HEK293 (cell line): Measurements from ENCODE around the gene BIN1.
"Not testable (repeated sequence)": the region's sequence is repeated elsewhere in the genome, so short reads cannot be mapped to it uniquely, and the experiment has no call there.

Experiments
- CTCF ChIA-PET: fragments of 350-600 bp; formaldehyde crosslinking; extraction: SDS; loops from one replicate; lab custom pipeline; 2021; ENCODE audit warnings: antibody characterized with exemption; lab: Yijun Ruan, JAX
- POLR2A ChIA-PET: fragments of 300-600 bp; formaldehyde crosslinking; extraction: SDS; loops from one replicate; lab custom pipeline; 2020; ENCODE audit warnings: antibody characterized with exemption, inconsistent platforms; lab: Yijun Ruan, JAX
- H3K27ac ChIP-seq: fragments of 200-500 bp; sonication (Bioruptor generic); 2 replicates; pipeline ENCODE4 v1.5.1; 2014; ENCODE audit warnings: low read depth, low read length, control low read depth, inconsistent platforms; ENCODE audit errors: extremely low read depth
- H3K36me3 ChIP-seq, 2 experiments: fragments of 200-500 bp in 1 of 2; sonication (Bioruptor generic) in 1 of 2; 1 replicate in 1 of 2; 2 replicates in 1 of 2; pipeline ENCODE4 v1.5.1; 2014 to 2017; ENCODE audit warnings: inconsistent platforms in 2 of 2, low read length in 2 of 2; ENCODE audit not compliant: control insufficient read depth in 2 of 2, insufficient read depth in 1 of 2
- H3K4me1 ChIP-seq: fragments of 200-500 bp; sonication (Bioruptor generic); 2 replicates; pipeline ENCODE4 v1.5.1; 2014; ENCODE audit warnings: mild to moderate bottlenecking, low read length, inconsistent platforms; ENCODE audit not compliant: control insufficient read depth, insufficient read depth
- H3K4me3 ChIP-seq: 2 replicates; pipeline ENCODE4 v1.5.1; 2011; ENCODE audit warnings: low read depth, mild to moderate bottlenecking, control low read depth, low read length, moderate library complexity
- H3K9me3 ChIP-seq: fragments of 200-500 bp; sonication (Bioruptor generic); 2 replicates; pipeline ENCODE4 v1.5.1; 2014; ENCODE audit warnings: low read depth, low read length, inconsistent platforms; ENCODE audit not compliant: control insufficient read depth, insufficient read depth
- MZF1 ChIP-seq: fragments of 450-650 bp; formaldehyde crosslinking; IDR thresholded peaks from 2 replicates; pipeline ENCODE4 v1.5.1; 2017; ENCODE audit warnings: missing biosample characterization, missing genetic modification characterization, borderline replicate concordance
- SETDB1 ChIP-seq: IDR thresholded peaks from one replicate; pipeline ENCODE4 v1.6.1; 2017; ENCODE audit warnings: mild to moderate bottlenecking, low read length, moderate library complexity, mixed read lengths; ENCODE audit not compliant: insufficient read length
- SP3 ChIP-seq: fragments of 450-650 bp; formaldehyde crosslinking; IDR thresholded peaks from 2 replicates; pipeline ENCODE4 v1.5.1; 2016; ENCODE audit warnings: missing biosample characterization, missing genetic modification characterization
- ZBTB17 ChIP-seq: fragments of 450-650 bp; formaldehyde crosslinking; IDR thresholded peaks from 2 replicates; pipeline ENCODE4 v1.5.1; 2016; ENCODE audit warnings: missing biosample characterization, missing genetic modification characterization
- ZBTB20 ChIP-seq: fragments of 450-650 bp; formaldehyde crosslinking; IDR thresholded peaks from 2 replicates; pipeline ENCODE4 v1.5.1; 2016; ENCODE audit warnings: missing biosample characterization, missing genetic modification characterization
- ZBTB48 ChIP-seq: fragments of 450-650 bp; formaldehyde crosslinking; IDR thresholded peaks from 2 replicates; pipeline ENCODE4 v1.5.1; 2016; ENCODE audit warnings: missing biosample characterization, missing genetic modification characterization
- ZFHX2 ChIP-seq: fragments of 450-650 bp; formaldehyde crosslinking; conservative IDR thresholded peaks from 2 replicates; pipeline ENCODE4 v1.5.1; 2016; ENCODE audit warnings: missing biosample characterization, missing genetic modification characterization
- ZFP69B ChIP-seq: fragments of 450-650 bp; formaldehyde crosslinking; IDR thresholded peaks from 2 replicates; pipeline ENCODE4 v1.5.1; 2016; ENCODE audit warnings: missing biosample characterization, missing genetic modification characterization
- ZNF132 ChIP-seq: fragments of 450-650 bp; formaldehyde crosslinking; IDR thresholded peaks from 2 replicates; pipeline ENCODE4 v1.5.1; 2017; ENCODE audit warnings: missing biosample characterization, missing genetic modification characterization, borderline replicate concordance
- ZNF138 ChIP-seq: fragments of 450-650 bp; formaldehyde crosslinking; IDR thresholded peaks from 2 replicates; pipeline ENCODE4 v1.5.1; 2016; ENCODE audit warnings: missing biosample characterization, missing genetic modification characterization, borderline replicate concordance
- ZNF221 ChIP-seq: fragments of 450-650 bp; formaldehyde crosslinking; IDR thresholded peaks from 2 replicates; pipeline ENCODE4 v1.5.1; 2017; ENCODE audit warnings: missing biosample characterization, missing genetic modification characterization, borderline replicate concordance
- ZNF302 ChIP-seq: fragments of 450-650 bp; formaldehyde crosslinking; IDR thresholded peaks from 2 replicates; pipeline ENCODE4 v1.5.1; 2016; ENCODE audit warnings: missing biosample characterization, missing genetic modification characterization, low read depth
- ZNF473 ChIP-seq: fragments of 450-650 bp; formaldehyde crosslinking; IDR thresholded peaks from 2 replicates; pipeline ENCODE4 v1.5.1; 2017; ENCODE audit warnings: missing biosample characterization, missing genetic modification characterization
- ZNF521 ChIP-seq: fragments of 450-650 bp; formaldehyde crosslinking; IDR thresholded peaks from 2 replicates; pipeline ENCODE4 v1.5.1; 2017; ENCODE audit warnings: missing biosample characterization, mild to moderate bottlenecking, missing genetic modification characterization
- ZNF701 ChIP-seq: fragments of 450-650 bp; formaldehyde crosslinking; IDR thresholded peaks from 2 replicates; pipeline ENCODE4 v1.5.1; 2016; ENCODE audit warnings: missing biosample characterization, missing genetic modification characterization
- ZNF843 ChIP-seq: fragments of 450-650 bp; formaldehyde crosslinking; IDR thresholded peaks from 2 replicates; pipeline ENCODE4 v1.5.1; 2016; ENCODE audit warnings: missing biosample characterization, missing genetic modification characterization
- TF ChIP-seq, protein P1 (sequence below): fragments of 450-650 bp; formaldehyde crosslinking; IDR thresholded peaks from 2 replicates; pipeline ENCODE4 v1.5.1; 2016; ENCODE audit warnings: missing biosample characterization, missing genetic modification characterization
- TF ChIP-seq, protein P2 (sequence below): fragments of 450-650 bp; formaldehyde crosslinking; conservative IDR thresholded peaks from 2 replicates; pipeline ENCODE4 v1.5.1; 2016; ENCODE audit warnings: low read depth, missing biosample characterization, missing genetic modification characterization
- TF ChIP-seq, protein P3 (sequence below): sonication (generic); formaldehyde crosslinking; IDR thresholded peaks from 2 replicates; pipeline ENCODE4 v1.8.1; 2022; ENCODE audit warnings: mild to moderate bottlenecking, moderate library complexity, missing genetic modification reagents
- TF ChIP-seq, protein P4 (sequence below): fragments of 450-650 bp; formaldehyde crosslinking; IDR thresholded peaks from 2 replicates; pipeline ENCODE4 v1.5.1; 2017; ENCODE audit warnings: missing biosample characterization, missing genetic modification characterization
- TF ChIP-seq, protein P5 (sequence below): fragments of 450-650 bp; formaldehyde crosslinking; IDR thresholded peaks from 2 replicates; pipeline ENCODE4 v1.5.1; 2017; ENCODE audit warnings: missing biosample characterization, mild to moderate bottlenecking, missing genetic modification characterization, moderate library complexity

The BIN1 gene

DNA sequence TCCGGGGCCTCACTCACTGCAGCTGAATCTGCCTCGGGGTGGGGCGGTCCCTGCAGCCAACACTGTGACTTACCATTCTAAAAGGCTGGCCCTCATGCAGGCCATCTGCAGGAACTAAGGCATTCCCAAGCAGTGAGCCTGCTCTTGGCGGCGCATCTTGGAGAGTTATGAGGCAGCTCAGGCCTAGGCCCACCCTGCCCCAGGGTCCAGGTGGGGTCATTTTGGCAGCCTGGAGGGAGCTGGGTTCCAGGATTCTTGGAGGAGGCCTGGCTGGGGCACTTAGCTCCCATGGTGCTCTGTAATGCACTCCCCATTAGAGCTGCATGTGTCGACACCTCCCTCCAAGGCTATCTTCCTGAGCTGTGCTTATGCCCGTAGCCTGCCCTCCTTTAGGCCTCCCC is 14.8 kb upstream of the BIN1 start:
- CTCF ChIA-PET = interaction anchor here (0.5 to 1.3 kb wide), 3 partner anchors 9 to 47 kb away, joined by 3 read pairs; no protein-coding TSS in a partner anchor
- Histone ChIP-seq H3K9me3 (no peaks in the 10 kb centered on the region), H3K36me3 (no peaks in the 10 kb centered on the region), H3K4me3 (no peak overlapping the region), H3K27ac (no peak overlapping the region), H3K4me1 (no peaks in the 10 kb centered on the region)
- POLR2A ChIA-PET = no interaction called here
- no peak for TF ChIP-seq ZFP69B
- TF ChIP-seq ZNF473 = no peak
- TF ChIP-seq, protein P1, sequence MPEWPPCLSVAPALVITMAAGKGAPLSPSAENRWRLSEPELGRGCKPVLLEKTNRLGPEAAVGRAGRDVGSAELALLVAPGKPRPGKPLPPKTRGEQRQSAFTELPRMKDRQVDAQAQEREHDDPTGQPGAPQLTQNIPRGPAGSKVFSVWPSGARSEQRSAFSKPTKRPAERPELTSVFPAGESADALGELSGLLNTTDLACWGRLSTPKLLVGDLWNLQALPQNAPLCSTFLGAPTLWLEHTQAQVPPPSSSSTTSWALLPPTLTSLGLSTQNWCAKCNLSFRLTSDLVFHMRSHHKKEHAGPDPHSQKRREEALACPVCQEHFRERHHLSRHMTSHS (tag by site-specific recombination) = no peak
- TF ChIP-seq, protein P2, sequence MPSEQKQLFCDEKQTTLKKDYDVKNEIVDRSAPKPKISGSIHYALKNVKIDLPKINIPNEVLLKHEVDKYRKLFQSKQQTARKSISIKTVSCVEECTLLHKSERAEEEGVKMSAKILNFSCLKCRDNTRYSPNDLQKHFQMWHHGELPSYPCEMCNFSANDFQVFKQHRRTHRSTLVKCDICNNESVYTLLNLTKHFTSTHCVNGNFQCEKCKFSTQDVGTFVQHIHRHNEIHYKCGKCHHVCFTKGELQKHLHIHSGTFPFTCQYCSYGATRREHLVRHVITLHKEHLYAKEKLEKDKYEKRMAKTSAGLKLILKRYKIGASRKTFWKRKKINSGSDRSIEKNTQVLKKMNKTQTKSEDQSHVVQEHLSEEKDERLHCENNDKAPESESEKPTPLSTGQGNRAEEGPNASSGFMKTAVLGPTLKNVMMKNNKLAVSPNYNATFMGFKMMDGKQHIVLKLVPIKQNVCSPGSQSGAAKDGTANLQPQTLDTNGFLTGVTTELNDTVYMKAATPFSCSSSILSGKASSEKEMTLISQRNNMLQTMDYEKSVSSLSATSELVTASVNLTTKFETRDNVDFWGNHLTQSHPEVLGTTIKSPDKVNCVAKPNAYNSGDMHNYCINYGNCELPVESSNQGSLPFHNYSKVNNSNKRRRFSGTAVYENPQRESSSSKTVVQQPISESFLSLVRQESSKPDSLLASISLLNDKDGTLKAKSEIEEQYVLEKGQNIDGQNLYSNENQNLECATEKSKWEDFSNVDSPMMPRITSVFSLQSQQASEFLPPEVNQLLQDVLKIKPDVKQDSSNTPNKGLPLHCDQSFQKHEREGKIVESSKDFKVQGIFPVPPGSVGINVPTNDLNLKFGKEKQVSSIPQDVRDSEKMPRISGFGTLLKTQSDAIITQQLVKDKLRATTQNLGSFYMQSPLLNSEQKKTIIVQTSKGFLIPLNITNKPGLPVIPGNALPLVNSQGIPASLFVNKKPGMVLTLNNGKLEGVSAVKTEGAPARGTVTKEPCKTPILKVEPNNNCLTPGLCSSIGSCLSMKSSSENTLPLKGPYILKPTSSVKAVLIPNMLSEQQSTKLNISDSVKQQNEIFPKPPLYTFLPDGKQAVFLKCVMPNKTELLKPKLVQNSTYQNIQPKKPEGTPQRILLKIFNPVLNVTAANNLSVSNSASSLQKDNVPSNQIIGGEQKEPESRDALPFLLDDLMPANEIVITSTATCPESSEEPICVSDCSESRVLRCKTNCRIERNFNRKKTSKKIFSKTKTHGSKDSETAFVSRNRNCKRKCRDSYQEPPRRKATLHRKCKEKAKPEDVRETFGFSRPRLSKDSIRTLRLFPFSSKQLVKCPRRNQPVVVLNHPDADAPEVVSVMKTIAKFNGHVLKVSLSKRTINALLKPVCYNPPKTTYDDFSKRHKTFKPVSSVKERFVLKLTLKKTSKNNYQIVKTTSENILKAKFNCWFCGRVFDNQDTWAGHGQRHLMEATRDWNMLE (tag by site-specific recombination) = no peak
- no peak for TF ChIP-seq SETDB1
- no peak for TF ChIP-seq ZBTB17 (tag by site-specific recombination)
- no peak for TF ChIP-seq ZBTB48 (tag by site-specific recombination)
- TF ChIP-seq, protein P3, sequence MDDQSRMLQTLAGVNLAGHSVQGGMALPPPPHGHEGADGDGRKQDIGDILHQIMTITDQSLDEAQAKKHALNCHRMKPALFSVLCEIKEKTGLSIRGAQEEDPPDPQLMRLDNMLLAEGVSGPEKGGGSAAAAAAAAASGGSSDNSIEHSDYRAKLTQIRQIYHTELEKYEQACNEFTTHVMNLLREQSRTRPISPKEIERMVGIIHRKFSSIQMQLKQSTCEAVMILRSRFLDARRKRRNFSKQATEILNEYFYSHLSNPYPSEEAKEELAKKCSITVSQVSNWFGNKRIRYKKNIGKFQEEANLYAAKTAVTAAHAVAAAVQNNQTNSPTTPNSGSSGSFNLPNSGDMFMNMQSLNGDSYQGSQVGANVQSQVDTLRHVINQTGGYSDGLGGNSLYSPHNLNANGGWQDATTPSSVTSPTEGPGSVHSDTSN (CRISPR knock-in tag) = no peak
- TF ChIP-seq ZNF138 (tag by site-specific recombination) = no peak
- TF ChIP-seq ZBTB20 (tag by site-specific recombination) = no peak
- no peak for TF ChIP-seq ZNF221 (tag by site-specific recombination)
- TF ChIP-seq ZNF843 (tag by site-specific recombination) = no peak
- no peak for TF ChIP-seq SP3 (tag by site-specific recombination)
- TF ChIP-seq, protein P4, sequence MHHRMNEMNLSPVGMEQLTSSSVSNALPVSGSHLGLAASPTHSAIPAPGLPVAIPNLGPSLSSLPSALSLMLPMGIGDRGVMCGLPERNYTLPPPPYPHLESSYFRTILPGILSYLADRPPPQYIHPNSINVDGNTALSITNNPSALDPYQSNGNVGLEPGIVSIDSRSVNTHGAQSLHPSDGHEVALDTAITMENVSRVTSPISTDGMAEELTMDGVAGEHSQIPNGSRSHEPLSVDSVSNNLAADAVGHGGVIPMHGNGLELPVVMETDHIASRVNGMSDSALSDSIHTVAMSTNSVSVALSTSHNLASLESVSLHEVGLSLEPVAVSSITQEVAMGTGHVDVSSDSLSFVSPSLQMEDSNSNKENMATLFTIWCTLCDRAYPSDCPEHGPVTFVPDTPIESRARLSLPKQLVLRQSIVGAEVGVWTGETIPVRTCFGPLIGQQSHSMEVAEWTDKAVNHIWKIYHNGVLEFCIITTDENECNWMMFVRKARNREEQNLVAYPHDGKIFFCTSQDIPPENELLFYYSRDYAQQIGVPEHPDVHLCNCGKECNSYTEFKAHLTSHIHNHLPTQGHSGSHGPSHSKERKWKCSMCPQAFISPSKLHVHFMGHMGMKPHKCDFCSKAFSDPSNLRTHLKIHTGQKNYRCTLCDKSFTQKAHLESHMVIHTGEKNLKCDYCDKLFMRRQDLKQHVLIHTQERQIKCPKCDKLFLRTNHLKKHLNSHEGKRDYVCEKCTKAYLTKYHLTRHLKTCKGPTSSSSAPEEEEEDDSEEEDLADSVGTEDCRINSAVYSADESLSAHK (tag by site-specific recombination) = no peak
- no peak for TF ChIP-seq ZNF302 (tag by site-specific recombination)
- TF ChIP-seq MZF1 = no peak
- no peak for TF ChIP-seq ZNF132 (tag by site-specific recombination)

DNA sequence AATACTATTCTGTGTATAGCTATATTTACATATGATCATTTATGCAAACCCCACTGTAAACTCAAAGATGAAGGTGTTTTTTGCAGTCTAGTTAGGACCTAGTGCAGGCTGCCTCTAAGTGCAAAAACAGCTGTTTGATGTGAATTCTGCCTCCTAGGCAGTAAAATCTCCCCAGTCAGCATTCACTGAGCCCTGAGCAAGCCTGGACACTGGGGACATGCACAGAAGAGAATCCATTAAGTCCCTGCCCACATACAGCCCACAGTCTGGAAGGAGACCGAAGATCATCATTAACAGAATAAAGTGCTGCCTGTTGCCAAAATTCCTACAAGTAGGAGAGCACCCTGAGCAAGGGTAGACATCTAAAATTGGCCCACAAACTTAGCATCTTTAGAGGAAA is 14.4 kb upstream of the BIN1 start:
- no peak overlapping the region for H3K27ac ChIP-seq
- ChIA-PET CTCF (interaction anchor here (0.5 to 1.3 kb wide), 3 partner anchors 9 to 47 kb away, joined by 3 read pairs; no protein-coding TSS in a partner anchor), POLR2A (no interaction called here)
- TF ChIP-seq ZFHX2 (tag by site-specific recombination) = 0 out of 2 replicates have a peak, but pooled peaks have one; percentile 6
- no peak for TF ChIP-seq ZBTB17 (tag by site-specific recombination)
- TF ChIP-seq ZNF701 = no peak
- TF ChIP-seq ZNF521 (tag by site-specific recombination) = no peak
- TF ChIP-seq, protein P5, sequence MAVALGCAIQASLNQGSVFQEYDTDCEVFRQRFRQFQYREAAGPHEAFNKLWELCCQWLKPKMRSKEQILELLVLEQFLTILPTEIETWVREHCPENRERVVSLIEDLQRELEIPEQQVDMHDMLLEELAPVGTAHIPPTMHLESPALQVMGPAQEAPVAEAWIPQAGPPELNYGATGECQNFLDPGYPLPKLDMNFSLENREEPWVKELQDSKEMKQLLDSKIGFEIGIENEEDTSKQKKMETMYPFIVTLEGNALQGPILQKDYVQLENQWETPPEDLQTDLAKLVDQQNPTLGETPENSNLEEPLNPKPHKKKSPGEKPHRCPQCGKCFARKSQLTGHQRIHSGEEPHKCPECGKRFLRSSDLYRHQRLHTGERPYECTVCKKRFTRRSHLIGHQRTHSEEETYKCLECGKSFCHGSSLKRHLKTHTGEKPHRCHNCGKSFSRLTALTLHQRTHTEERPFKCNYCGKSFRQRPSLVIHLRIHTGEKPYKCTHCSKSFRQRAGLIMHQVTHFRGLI (tag by site-specific recombination) = no peak
- no peaks in the 10 kb centered on the region for H3K36me3 ChIP-seq
- H3K9me3 ChIP-seq = no peaks in the 10 kb centered on the region
- no peak overlapping the region for H3K4me3 ChIP-seq
- no peaks in the 10 kb centered on the region for H3K4me1 ChIP-seq

DNA sequence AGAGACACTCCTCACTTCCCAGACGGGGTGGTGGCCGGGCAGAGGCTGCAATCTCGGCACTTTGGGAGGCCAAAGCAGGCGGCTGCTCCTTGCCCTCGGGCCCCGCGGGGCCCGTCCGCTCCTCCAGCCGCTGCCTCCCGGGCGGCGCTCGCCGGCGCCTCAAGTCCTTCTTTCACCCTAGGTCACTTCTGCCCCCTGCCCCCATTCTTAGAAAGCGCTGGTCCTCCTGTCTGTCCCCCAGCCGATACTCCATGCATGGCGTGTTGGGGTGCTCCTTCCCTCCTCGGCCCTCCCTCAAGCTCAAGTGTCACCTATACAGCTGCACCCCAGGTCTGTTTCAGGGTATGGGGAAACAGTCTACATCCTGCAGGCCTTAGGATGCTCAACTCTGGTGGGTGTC is 13.5 kb upstream of the BIN1 start:
- H3K4me3 ChIP-seq, CTCF ChIA-PET, H3K9me3 ChIP-seq, POLR2A ChIA-PET, H3K36me3 ChIP-seq, H3K4me1 ChIP-seq, H3K27ac ChIP-seq: not testable (repeated sequence)
